HUES6 (cell line): ENCODE measurements around the gene LRP6.

Source experiments
- H3K27ac ChIP-seq: 2 replicates; pipeline ENCODE4 v1.7.0; 2013; ENCODE audit warnings: low read depth, mild to moderate bottlenecking, low read length, inconsistent platforms
- H3K27me3 ChIP-seq: 2 replicates; pipeline ENCODE4 v1.6.1; 2013; ENCODE audit warnings: low read length; ENCODE audit not compliant: control insufficient read depth, insufficient read depth
- H3K36me3 ChIP-seq: 2 replicates; pipeline ENCODE4 v1.6.1; 2013; ENCODE audit warnings: low read length; ENCODE audit not compliant: control insufficient read depth, insufficient read depth
- H3K4me1 ChIP-seq: 2 replicates; pipeline ENCODE4 v1.6.1; 2013; ENCODE audit warnings: low read length; ENCODE audit not compliant: control insufficient read depth, insufficient read depth
- H3K4me3 ChIP-seq: 2 replicates; pipeline ENCODE4 v1.5.1; 2013; ENCODE audit warnings: low read depth, low read length
- H3K9ac ChIP-seq: one replicate; pipeline ENCODE4 v1.6.1; 2013; ENCODE audit warnings: mild to moderate bottlenecking, low read length
- H3K9me3 ChIP-seq: 2 replicates; pipeline ENCODE4 v1.6.1; 2013; ENCODE audit warnings: low read depth, low read length; ENCODE audit not compliant: control insufficient read depth, insufficient read depth

The LRP6 gene

DNA sequence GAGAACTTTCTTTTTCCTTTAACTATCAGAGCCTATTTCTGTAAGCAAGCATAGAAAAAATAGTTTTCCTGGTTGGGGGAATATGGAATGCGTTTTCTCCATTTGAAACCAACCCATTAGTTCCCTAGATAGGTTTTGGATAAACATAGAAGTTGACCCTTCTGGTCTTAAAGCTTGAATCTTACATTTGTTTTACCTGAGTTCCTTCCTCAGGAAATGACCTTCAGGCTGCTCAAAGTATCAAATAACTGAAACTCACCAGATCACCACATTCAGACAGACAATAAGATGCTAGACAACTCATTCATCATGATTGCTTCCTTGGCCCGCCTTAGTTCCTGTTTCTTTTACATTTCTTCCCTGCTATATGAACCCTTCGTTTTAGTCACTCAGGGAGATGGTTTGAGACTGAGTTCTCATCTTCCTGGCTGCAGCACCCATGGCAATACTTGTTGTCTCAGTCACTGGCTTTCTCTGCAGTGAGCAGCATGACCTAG lies 52.2 kb downstream of the LRP6 start:
- no peak overlapping the region for H3K27ac ChIP-seq
- no peaks in the 10 kb centered on the region for H3K9me3 ChIP-seq
- no peaks in the 10 kb centered on the region for H3K36me3 ChIP-seq
- no peaks in the 10 kb centered on the region for H3K27me3 ChIP-seq
- no peak overlapping the region for H3K4me3 ChIP-seq
- peaks cover 23% of the 10 kb centered on the region for H3K4me1 ChIP-seq
- no peak overlapping the region for H3K9ac ChIP-seq

DNA sequence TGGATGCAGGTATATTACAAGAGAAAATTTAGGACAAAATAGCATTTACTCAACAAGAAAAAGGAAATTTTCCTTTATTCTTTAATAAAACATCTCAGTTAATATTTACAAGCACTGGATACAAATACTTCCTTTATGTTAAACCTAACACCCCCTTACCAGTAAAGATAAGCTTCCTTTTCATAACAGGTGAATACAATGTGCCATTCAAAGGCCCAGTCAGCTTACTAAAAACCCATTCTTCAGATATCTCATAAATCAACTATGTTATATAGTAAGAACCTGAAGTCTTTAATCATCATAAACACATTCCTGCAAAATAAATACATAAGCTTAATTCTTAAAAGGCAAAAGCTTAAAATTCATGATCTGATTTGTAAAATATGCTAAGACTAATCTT lies 52.6 kb downstream of the LRP6 start:
- H3K27me3 ChIP-seq, result no peaks in the 10 kb centered on the region
- no peak overlapping the region for H3K9ac ChIP-seq
- no peak overlapping the region for H3K27ac ChIP-seq
- H3K4me3 ChIP-seq, result no peak overlapping the region
- peaks cover 21% of the 10 kb centered on the region for H3K4me1 ChIP-seq
- no peaks in the 10 kb centered on the region for H3K36me3 ChIP-seq
- H3K9me3 ChIP-seq, result no peaks in the 10 kb centered on the region

DNA sequence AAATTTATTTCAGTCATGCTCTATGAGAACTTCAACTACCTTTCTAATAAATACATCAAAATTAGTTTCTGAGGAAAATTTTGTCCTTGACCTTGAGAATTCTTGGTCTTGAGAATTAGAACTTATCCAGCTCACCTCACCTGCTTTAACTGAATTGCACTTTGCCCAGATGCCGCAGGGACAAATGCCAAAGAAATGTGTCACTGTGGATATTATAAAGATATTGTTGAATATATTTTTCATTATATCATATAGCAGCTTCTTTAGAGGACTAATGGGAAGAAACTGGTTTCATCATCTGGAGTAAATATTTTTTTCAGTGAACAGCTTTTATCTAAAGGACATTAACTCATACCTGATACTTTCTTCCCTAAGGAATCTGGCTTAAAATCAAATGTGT lies 54.1 kb downstream of the LRP6 start:
- Histone ChIP-seq H3K27me3 (no peaks in the 10 kb centered on the region), H3K27ac (no peak overlapping the region), H3K4me1 (peaks cover 20% of the 10 kb centered on the region), H3K4me3 (no peak overlapping the region), H3K36me3 (no peaks in the 10 kb centered on the region), H3K9me3 (no peaks in the 10 kb centered on the region), H3K9ac (no peak overlapping the region)

DNA sequence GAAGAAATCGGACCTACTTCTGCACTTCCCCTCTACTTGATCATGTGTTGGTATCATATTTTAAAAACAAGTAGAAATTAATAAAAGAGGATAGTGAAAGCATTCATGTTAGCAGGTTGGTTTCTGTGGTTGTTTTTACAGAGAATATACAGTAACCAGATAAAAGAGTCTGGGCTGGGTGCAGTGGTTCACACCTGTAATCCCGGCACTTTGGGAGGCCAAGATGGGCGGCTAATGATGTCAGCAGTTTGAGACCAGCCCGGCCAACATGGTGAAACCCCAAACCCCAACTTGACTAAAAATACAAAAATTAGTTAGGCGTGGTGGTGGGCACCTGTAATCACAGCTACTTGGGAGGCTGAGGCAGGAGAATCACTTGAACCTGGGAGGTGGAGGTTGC lies 55.9 kb downstream of the LRP6 start:
- Histone ChIP-seq H3K4me1 (peaks cover 10% of the 10 kb centered on the region), H3K27me3 (no peaks in the 10 kb centered on the region), H3K27ac (no peak overlapping the region), H3K9ac (no peak overlapping the region), H3K9me3 (no peaks in the 10 kb centered on the region), H3K36me3 (no peaks in the 10 kb centered on the region), H3K4me3 (no peak overlapping the region)

DNA sequence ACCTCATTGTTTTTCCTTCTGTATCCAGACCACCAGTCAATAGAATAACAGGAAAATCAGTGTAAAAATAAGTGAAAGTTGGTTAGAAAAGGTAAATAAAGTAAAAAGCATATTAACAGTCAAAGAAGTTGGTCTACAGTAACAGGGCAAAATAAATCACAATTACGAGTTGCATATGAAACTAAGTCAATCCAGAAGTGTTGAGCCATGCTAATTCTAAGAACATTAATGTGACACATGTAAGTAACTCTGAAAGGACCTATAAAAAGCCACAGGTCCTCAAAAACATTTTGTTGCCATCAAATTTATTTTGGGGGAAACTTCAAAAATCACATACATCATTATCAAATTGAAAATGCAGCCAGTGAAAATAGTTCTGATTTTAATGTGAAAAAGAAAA lies 56.4 kb downstream of the LRP6 start:
- Histone ChIP-seq H3K27ac (no peak overlapping the region), H3K36me3 (no peaks in the 10 kb centered on the region), H3K9me3 (no peaks in the 10 kb centered on the region), H3K4me1 (peaks cover 10% of the 10 kb centered on the region), H3K9ac (no peak overlapping the region), H3K4me3 (no peak overlapping the region), H3K27me3 (no peaks in the 10 kb centered on the region)

DNA sequence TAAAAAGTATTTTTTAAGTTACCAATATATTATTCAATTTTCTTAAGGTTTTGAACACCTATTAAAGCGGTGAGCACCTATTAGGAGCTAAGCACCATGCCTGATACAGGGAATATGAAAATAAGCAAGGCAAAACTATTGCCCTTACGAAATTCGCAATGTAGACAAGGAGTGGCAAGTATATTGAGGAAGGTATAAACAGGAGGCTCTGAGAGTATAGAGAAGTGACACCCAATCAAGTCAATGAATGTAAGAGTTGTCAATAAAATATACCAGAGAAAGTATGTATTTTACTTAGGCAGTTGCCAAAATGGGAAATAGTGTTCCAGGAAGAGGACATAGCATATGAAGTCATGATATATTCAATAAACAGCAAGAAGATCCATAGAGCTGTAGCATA lies 57.2 kb downstream of the LRP6 start:
- Histone ChIP-seq H3K4me1 (peaks cover 4% of the 10 kb centered on the region), H3K9me3 (no peaks in the 10 kb centered on the region), H3K27ac (no peak overlapping the region), H3K27me3 (no peaks in the 10 kb centered on the region), H3K9ac (no peak overlapping the region), H3K4me3 (no peak overlapping the region), H3K36me3 (no peaks in the 10 kb centered on the region)

DNA sequence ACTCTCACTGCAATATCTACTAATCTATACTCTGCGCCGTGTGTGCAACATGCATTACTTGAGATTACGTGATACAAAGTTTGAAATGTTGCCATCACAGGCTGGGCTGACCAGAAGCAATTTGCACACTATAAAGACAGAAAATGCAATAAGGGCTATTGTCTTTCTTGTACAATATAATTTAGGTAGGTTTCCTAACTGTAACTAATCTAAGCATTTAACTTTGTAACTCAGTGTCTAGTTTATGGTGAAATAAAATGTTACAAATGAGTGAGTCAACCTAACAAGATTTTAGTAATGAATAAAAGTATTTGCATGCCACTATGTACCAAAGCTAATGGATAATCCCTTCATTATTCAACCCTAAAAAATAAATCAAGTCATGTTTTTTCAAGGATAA lies 57.8 kb downstream of the LRP6 start:
- Histone ChIP-seq H3K27me3 (no peaks in the 10 kb centered on the region), H3K36me3 (no peaks in the 10 kb centered on the region), H3K4me1 (no peaks in the 10 kb centered on the region), H3K4me3 (no peak overlapping the region), H3K9me3 (no peaks in the 10 kb centered on the region), H3K9ac (no peak overlapping the region), H3K27ac (no peak overlapping the region)

DNA sequence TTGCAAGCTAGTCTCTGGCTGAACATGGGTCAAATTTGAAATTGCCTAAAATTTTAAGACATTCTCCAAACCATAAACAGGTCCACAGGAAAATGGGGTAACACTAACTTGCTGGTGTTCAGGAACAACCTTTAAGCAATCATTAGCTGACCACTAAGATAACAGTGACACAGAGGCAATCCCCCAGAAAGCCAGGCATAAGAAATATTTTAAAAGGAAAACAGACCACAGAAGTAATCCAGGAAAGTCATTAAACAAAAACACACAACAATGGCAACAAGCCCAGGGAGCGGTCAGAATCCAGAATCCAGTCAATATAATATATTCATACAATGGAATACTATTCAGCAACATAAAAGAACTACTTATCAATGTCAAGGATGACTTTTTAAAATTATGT lies 59.1 kb downstream of the LRP6 start:
- Histone ChIP-seq H3K27me3 (no peaks in the 10 kb centered on the region), H3K36me3 (no peaks in the 10 kb centered on the region), H3K27ac (no peak overlapping the region), H3K9me3 (no peaks in the 10 kb centered on the region), H3K9ac (no peak overlapping the region), H3K4me3 (no peak overlapping the region), H3K4me1 (no peaks in the 10 kb centered on the region)

DNA sequence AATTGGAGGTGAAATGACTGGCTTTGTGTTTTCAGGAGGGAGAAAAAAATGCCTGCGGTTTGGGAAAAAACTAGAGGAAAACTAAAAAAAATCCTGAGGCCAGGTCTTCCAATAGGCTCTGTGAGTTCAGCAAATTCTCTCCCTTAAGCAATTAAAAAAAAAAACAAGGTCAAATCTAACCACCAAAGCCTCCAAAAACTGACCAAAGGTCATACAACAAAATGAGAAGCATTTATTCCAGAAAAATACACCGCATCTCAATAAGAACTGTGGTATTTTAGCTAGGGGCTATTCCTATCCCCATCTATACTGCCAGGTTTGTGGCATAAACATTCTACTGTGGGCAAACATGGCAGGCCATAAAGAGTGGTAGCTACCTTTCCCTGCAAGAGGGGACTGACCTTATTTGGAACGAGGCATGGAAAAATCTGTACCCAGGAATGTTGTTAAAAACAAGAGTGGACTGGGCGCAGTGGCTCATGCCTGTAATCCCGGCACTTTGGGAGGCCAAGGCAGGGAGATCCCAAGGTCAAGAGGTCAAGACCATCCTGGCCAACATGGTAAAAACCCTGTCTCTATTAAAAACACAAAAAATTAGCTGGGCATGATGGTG lies 60.0 kb downstream of the LRP6 start:
- Histone ChIP-seq H3K36me3 (peaks cover 8% of the 10 kb centered on the region), H3K9ac (no peak overlapping the region), H3K4me1 (no peaks in the 10 kb centered on the region), H3K27ac (no peak overlapping the region), H3K4me3 (no peak overlapping the region), H3K9me3 (no peaks in the 10 kb centered on the region), H3K27me3 (no peaks in the 10 kb centered on the region)

DNA sequence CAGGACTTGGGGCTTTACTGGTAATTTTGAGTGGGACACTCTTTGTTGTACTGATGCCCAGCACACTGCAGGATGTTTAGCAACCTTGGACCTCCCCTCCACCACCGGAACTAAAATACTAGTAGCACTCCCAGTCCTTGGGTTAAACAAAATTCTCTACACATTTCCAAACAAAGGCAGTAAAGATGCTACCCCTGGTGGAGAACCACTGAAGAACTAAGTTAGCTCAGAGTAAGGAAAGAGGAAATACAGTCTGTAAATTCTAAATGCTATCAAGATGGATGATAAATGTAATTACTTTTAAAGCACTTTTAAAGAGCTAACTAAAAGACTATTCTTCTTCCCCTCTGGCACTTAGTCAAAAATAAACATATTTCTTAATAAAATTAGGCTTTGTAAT lies 64.1 kb downstream of the LRP6 start:
- H3K4me3 ChIP-seq, result no peak overlapping the region
- peaks cover 37% of the 10 kb centered on the region for H3K36me3 ChIP-seq
- no peaks in the 10 kb centered on the region for H3K4me1 ChIP-seq
- peaks cover 3% of the 10 kb centered on the region; the same call in 1 of the 2 replicates for H3K9me3 ChIP-seq
- H3K27ac ChIP-seq, result no peak overlapping the region
- no peaks in the 10 kb centered on the region for H3K27me3 ChIP-seq
- H3K9ac ChIP-seq, result no peak overlapping the region

DNA sequence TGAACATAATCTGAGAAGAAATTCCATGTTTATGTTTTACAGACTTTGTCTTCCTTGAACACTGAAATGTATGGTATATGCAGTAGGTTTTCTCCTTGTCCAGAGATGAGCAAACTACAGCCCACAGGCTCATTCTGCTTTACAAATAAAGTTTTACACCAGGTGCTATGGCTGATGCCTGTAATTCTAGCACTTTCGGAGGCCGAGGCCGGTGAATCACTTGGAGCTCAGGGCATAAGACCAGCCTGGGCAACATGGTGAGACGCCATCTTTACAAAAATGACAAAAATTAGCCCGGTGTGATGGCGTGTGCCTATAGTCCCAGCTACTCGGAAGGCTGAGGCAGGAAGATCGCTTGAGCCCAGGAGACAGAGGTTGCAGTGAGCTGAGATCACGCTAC lies 64.7 kb downstream of the LRP6 start:
- Histone ChIP-seq H3K27ac (no peak overlapping the region), H3K9me3 (peaks cover 3% of the 10 kb centered on the region; the same call in 1 of the 2 replicates), H3K27me3 (no peaks in the 10 kb centered on the region), H3K9ac (no peak overlapping the region), H3K4me3 (no peak overlapping the region), H3K36me3 (peaks cover 41% of the 10 kb centered on the region), H3K4me1 (no peaks in the 10 kb centered on the region)
